Fibroblast of the aortic adventitia (primary cell): ENCODE measurements around the gene GCNA. TPM values are rescaled to one million over a fixed set of nuclear protein-coding genes. Genes with fewer than 3 reads are reported as not detected.

ENCODE experiments used
- DNase-seq: peaks from one replicate; pipeline ENCODE4 v3.0.0-alpha.2; 2010; ENCODE audit warnings: low read depth
- H3K4me3 ChIP-seq: 2 replicates; pipeline ENCODE4 v1.5.1; 2011; ENCODE audit warnings: low read depth, mild to moderate bottlenecking, control low read depth, low read length, moderate library complexity
- CTCF ChIP-seq: IDR thresholded peaks from 2 replicates; pipeline ENCODE4 v1.5.1; 2011; ENCODE audit warnings: mild to moderate bottlenecking, low read length, control low read depth, inconsistent platforms; ENCODE audit not compliant: insufficient read depth
- total RNA-seq: library from RNA; depleted of rRNA; stranded (reverse); fragments of >200 nt; gene quantifications from 2 replicates; pipeline ENCODE4 v1.2.3, GENCODE V29; 2012; ENCODE audit warnings: low replicate concordance

Gene GCNA
- total RNA-seq: 2.3 and 2.4 TPM in 2 replicates

- no peak for TF ChIP-seq CTCF
Observed at GRCh38 chrX:71578253-71579135, at the start of gene GCNA. Gene GCNA, plus strand, starts transcription at chrX:71578437. Its CDS starts 2,385 bp downstream, at chrX:71580822.

GRCh38 chrX:71532078-71532752 lies 46.0 kb upstream of the GCNA start:
- H3K4me3 ChIP-seq: peak overlapping the region; percentile 51
- DNase-seq: peak; percentile 56
- TF ChIP-seq CTCF: no peak

More at GRCh38 chrX:71578253-71579135, at the start of gene GCNA:
- DNase-seq: no peak
- no peak within 1 kb of the TSS for H3K4me3 ChIP-seq

GRCh38 chrX:71532753-71533425 lies 45.3 kb upstream of the GCNA start, which contains the start of gene OGT:
Gene OGT, plus strand, starts transcription at chrX:71533104. Its CDS starts 196 bp downstream, at chrX:71533300.
- TF ChIP-seq CTCF: no peak
- peak within 1 kb of the TSS; percentile 91 for H3K4me3 ChIP-seq
- DNase-seq: peak; percentile 98

GRCh38 chrX:71533516-71533850 lies 44.8 kb upstream of the GCNA start:
- peak; percentile 24 for DNase-seq
- H3K4me3 ChIP-seq: peak overlapping the region; percentile 91
- TF ChIP-seq CTCF: no peak

- H3K4me3 ChIP-seq: peak overlapping the region; percentile 91
- no peak for TF ChIP-seq CTCF
- DNase-seq: peak; percentile 57
Observed at GRCh38 chrX:71533851-71534561, 44.2 kb upstream of the GCNA start.
